ENCODE data around the gene MYBPH. TPM values are rescaled to one million over a fixed set of nuclear protein-coding genes. Genes with fewer than 3 reads are reported as not detected.

MYBPH gene
- total RNA-seq, 1 experiment from 2014 or later, result not detected

DNA sequence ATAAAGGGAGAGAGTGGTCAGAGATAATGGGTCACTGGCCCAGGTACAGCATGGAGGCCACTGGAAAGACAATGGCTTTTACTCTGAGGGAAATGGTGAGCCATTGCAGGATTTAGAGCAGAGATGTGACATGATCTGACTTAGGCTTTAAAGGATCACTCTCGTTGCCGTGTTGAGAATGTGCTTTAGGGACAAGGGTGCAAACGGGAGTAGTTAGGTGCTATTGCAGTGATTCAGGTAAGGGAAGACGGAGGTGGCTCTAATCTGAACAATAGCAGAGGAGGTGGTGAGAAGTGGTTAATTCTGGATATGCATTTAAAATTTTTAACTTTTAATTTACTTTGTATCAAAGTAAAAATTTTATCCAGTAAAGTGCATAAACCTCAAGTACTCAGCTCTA is 38.3 kb downstream of the MYBPH start:
- POLR2A ChIA-PET (ENCODE audit: low non-redundant PET), result no interaction called here

DNA sequence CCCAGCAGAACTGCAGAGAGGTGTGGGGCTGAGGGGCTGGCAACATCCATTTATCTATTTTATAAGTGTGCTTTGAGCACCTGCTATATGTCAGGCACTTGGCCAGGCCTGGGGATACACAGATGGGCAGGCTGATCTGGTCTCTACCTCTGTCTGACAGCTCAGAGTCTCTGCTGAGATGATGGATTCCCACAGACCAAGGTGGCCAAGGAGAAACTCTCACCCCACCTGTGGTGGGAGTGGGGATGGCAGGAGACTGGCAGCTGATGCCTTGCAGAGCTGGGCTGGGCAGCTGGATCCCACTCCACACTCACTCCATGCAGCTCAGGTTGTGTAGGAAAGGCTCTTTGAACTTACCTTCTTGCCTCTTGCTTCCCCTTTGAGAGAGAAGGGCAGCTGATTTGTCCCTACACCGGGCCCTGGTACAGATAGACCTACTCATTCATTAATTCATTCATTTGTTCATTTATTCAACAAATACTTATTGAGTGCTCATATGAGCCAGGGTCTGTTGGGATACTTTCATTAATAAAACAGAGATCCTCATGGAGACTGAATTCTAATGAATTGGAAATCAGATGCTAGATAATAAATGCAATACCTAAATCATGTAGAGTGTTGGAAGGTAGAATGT is 39.1 kb downstream of the MYBPH start:
- no peak for DNase-seq (ENCODE audit: low spot score)
- POLR2A ChIA-PET (ENCODE audit: low non-redundant PET), result no interaction called here
- Histone ChIP-seq H3K9me3 (ENCODE audit: low read depth, low read length, poor library complexity, severe bottlenecking) (no peaks in the 10 kb centered on the region), H3K4me3 (ENCODE audit: low read depth, low read length, poor library complexity, severe bottlenecking) (no peak overlapping the region), H3K4me1 (ENCODE audit: insufficient read depth, low read length, poor library complexity, severe bottlenecking) (no peaks in the 10 kb centered on the region), H3K27ac (ENCODE audit: low read depth, low read length, poor library complexity, severe bottlenecking) (no peak overlapping the region), H3K36me3 (ENCODE audit: insufficient read depth, low read length, poor library complexity, severe bottlenecking) (no peaks in the 10 kb centered on the region), H3K27me3 (replicated peaks; ENCODE audit: insufficient read depth, low read depth, low read length, poor library complexity) (no peaks in the 10 kb centered on the region)
- TF ChIP-seq, protein P1, sequence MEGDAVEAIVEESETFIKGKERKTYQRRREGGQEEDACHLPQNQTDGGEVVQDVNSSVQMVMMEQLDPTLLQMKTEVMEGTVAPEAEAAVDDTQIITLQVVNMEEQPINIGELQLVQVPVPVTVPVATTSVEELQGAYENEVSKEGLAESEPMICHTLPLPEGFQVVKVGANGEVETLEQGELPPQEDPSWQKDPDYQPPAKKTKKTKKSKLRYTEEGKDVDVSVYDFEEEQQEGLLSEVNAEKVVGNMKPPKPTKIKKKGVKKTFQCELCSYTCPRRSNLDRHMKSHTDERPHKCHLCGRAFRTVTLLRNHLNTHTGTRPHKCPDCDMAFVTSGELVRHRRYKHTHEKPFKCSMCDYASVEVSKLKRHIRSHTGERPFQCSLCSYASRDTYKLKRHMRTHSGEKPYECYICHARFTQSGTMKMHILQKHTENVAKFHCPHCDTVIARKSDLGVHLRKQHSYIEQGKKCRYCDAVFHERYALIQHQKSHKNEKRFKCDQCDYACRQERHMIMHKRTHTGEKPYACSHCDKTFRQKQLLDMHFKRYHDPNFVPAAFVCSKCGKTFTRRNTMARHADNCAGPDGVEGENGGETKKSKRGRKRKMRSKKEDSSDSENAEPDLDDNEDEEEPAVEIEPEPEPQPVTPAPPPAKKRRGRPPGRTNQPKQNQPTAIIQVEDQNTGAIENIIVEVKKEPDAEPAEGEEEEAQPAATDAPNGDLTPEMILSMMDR (conservative IDR thresholded peaks at IDR 0.05; ENCODE audit: low read depth, low read length), result no peak
- TF ChIP-seq EZH2 (IDR thresholded peaks at IDR 0.05; ENCODE audit: borderline replicate concordance, low read depth, low read length, poor library complexity, severe bottlenecking), result no peak
- CTCF ChIA-PET, result no interaction called here
- BruUV-seq (replicated peaks), result no TSS peak
- intact Hi-C loops (cut with micrococcal nuclease; ENCODE audit: unreplicated experiment), result no loop called here

More for the DNA sequence above, 38.3 kb downstream of the MYBPH start:
- no peak overlapping the region for H3K27ac ChIP-seq (ENCODE audit: low read depth, low read length, poor library complexity, severe bottlenecking)
- BruUV-seq (replicated peaks), result no TSS peak
- H3K27me3 ChIP-seq (replicated peaks; ENCODE audit: insufficient read depth, low read depth, low read length, poor library complexity), result no peaks in the 10 kb centered on the region
- no peak for DNase-seq (ENCODE audit: low spot score)
- H3K9me3 ChIP-seq (ENCODE audit: low read depth, low read length, poor library complexity, severe bottlenecking), result no peaks in the 10 kb centered on the region
- H3K4me3 ChIP-seq (ENCODE audit: low read depth, low read length, poor library complexity, severe bottlenecking), result no peak overlapping the region
- TF ChIP-seq EZH2 (IDR thresholded peaks at IDR 0.05; ENCODE audit: borderline replicate concordance, low read depth, low read length, poor library complexity, severe bottlenecking), result no peak
- TF ChIP-seq, protein P1 (conservative IDR thresholded peaks at IDR 0.05; ENCODE audit: low read depth, low read length), result no peak
- intact Hi-C loops (cut with micrococcal nuclease; ENCODE audit: unreplicated experiment), result no loop called here
- H3K4me1 ChIP-seq (ENCODE audit: insufficient read depth, low read length, poor library complexity, severe bottlenecking), result no peaks in the 10 kb centered on the region
- no peaks in the 10 kb centered on the region for H3K36me3 ChIP-seq (ENCODE audit: insufficient read depth, low read length, poor library complexity, severe bottlenecking)
- CTCF ChIA-PET, result no interaction called here

DNA sequence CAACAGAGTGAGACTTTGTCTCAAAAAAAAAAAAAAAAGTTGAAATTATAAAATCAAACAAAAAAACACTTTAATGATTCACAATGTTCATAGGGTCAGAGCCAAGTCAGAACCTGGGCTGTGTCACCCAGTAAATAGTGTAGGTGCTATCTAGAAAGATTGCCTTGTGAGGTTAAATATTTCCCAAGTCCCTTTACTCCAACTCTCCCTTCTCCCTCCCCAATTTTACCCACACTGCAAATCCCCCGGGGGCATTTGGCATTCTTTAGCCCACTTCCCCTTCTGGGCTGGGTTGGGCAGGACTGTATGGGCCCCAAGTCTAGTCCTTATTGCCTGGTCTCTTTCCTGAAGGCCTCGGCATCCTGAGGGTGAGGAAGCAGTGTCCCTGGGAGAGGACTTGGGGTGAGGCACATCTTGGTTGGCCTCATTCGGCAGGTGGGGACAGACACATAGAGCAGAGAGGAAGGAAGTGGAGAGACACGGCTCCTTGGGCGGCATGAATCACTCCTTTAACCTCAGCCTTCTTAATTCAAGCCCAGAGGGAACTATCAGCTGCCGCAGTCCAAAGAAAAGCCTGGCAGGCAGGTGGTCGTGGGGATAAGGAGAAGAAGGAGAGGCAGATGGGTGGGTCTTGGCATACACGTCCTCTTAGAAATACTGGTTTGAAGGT is 39.9 kb downstream of the MYBPH start:
- H3K4me3 ChIP-seq (ENCODE audit: low read depth, low read length, poor library complexity, severe bottlenecking), result no peak overlapping the region
- POLR2A ChIA-PET (ENCODE audit: low non-redundant PET), result no interaction called here
- intact Hi-C loops (cut with micrococcal nuclease; ENCODE audit: unreplicated experiment), result no loop called here
- no TSS peak for BruUV-seq (replicated peaks)
- TF ChIP-seq EZH2 (IDR thresholded peaks at IDR 0.05; ENCODE audit: borderline replicate concordance, low read depth, low read length, poor library complexity, severe bottlenecking), result no peak
- TF ChIP-seq, protein P1 (conservative IDR thresholded peaks at IDR 0.05; ENCODE audit: low read depth, low read length), result no peak
- no peak overlapping the region for H3K27ac ChIP-seq (ENCODE audit: low read depth, low read length, poor library complexity, severe bottlenecking)
- no peak for DNase-seq (ENCODE audit: low spot score)
- H3K9me3 ChIP-seq (ENCODE audit: low read depth, low read length, poor library complexity, severe bottlenecking), result no peaks in the 10 kb centered on the region
- no peaks in the 10 kb centered on the region for H3K27me3 ChIP-seq (replicated peaks; ENCODE audit: insufficient read depth, low read depth, low read length, poor library complexity)
- CTCF ChIA-PET, result no interaction called here
- no peaks in the 10 kb centered on the region for H3K4me1 ChIP-seq (ENCODE audit: insufficient read depth, low read length, poor library complexity, severe bottlenecking)
- H3K36me3 ChIP-seq (ENCODE audit: insufficient read depth, low read length, poor library complexity, severe bottlenecking), result no peaks in the 10 kb centered on the region
